Calu3 (cell line): ENCODE results near the gene LMF2. TPM values are rescaled to one million over a fixed set of nuclear protein-coding genes. Genes with fewer than 3 reads are reported as not detected.
A peak's percentile ranks its signal among the peaks of the same experiment; 100 is the strongest.
"Not testable (repeated sequence)": the region's sequence is repeated elsewhere in the genome, so short reads cannot be mapped to it uniquely, and the experiment has no call there.

Experiments used
- BruUV-seq: library from RNA; stranded (reverse); fragments of 400-500 nt; replicated peaks from 2 replicates; lab custom pipeline; 2021; lab: Mats Ljungman, UMichigan
- CTCF ChIA-PET: fragments of 300-600 bp; sonication (Branson Sonifier 250); formaldehyde crosslinking; loops from one replicate; lab custom pipeline; 2022; ENCODE audit warnings: antibody characterized with exemption; lab: Charles Lee
- DNase-seq: peaks from one replicate; pipeline ENCODE4 v3.0.0; 2022
- H3K27ac Mint-ChIP-seq: one replicate; pipeline ENCODE4 v1.8.0; 2022; ENCODE audit warnings: mixed read lengths; ENCODE audit not compliant: unreplicated experiment
- H3K27me3 Mint-ChIP-seq: one replicate; pipeline ENCODE4 v1.8.0; 2022; ENCODE audit warnings: mixed read lengths; ENCODE audit not compliant: unreplicated experiment
- H3K36me3 Mint-ChIP-seq: one replicate; pipeline ENCODE4 v1.8.0; 2022; ENCODE audit warnings: mild to moderate bottlenecking, moderate library complexity, mixed read lengths; ENCODE audit not compliant: insufficient read depth, unreplicated experiment
- H3K4me1 Mint-ChIP-seq: one replicate; pipeline ENCODE4 v1.8.0; 2022; ENCODE audit warnings: mild to moderate bottlenecking, low read depth, mixed read lengths; ENCODE audit not compliant: unreplicated experiment
- H3K4me3 Mint-ChIP-seq: one replicate; pipeline ENCODE4 v1.8.0; 2022; ENCODE audit warnings: mild to moderate bottlenecking, low read depth, moderate library complexity, mixed read lengths; ENCODE audit not compliant: unreplicated experiment
- H3K9me3 Mint-ChIP-seq: one replicate; pipeline ENCODE4 v1.8.0; 2022; ENCODE audit warnings: low read depth, mixed read lengths; ENCODE audit not compliant: unreplicated experiment
- CTCF ChIP-seq: fragments of 200-600 bp; IDR thresholded peaks from one replicate; pipeline ENCODE4 v1.8.0; 2022; ENCODE audit warnings: antibody characterized with exemption; ENCODE audit not compliant: unreplicated experiment
- intact Hi-C: fragments of 100-400 bp; cut with micrococcal nuclease; formaldehyde crosslinking; loops from one replicate; pipeline ENCODE4 v1.10.0; 2022; ENCODE audit not compliant: unreplicated experiment
- total RNA-seq: library from RNA; stranded (reverse); gene quantifications from 2 replicates; pipeline ENCODE4 v1.2.3, GENCODE V29; 2022

The LMF2 gene
- total RNA-seq, 1 experiment from 2014 or later, result 85.2 TPM

- Mint-ChIP-seq H3K4me3 (no peak overlapping the region), H3K27ac (no peak overlapping the region), H3K27me3 (no peaks in the 10 kb centered on the region), H3K9me3 (no peaks in the 10 kb centered on the region), H3K4me1 (peaks cover 20% of the 10 kb centered on the region), H3K36me3 (peaks cover 68% of the 10 kb centered on the region)
- intact Hi-C loops, result no loop called here
- TF ChIP-seq CTCF, result no peak
- DNase-seq, result no peak
- CTCF ChIA-PET, result no interaction called here
- BruUV-seq, result TSS peak; percentile 9
Measured at GRCh38 chr22:50522806-50523438, 15.4 kb upstream of the LMF2 start.

- intact Hi-C loops, result no loop called here
- H3K9me3 Mint-ChIP-seq, result no peaks in the 10 kb centered on the region
- no peak for DNase-seq
- TF ChIP-seq CTCF, result no peak
- BruUV-seq, result no TSS peak
- H3K27me3 Mint-ChIP-seq, result no peaks in the 10 kb centered on the region
- H3K4me3 Mint-ChIP-seq, result no peak overlapping the region
- CTCF ChIA-PET, result no interaction called here
- H3K27ac Mint-ChIP-seq, result peak overlapping the region; percentile 66
- H3K4me1 Mint-ChIP-seq, result peaks cover 17% of the 10 kb centered on the region
- H3K36me3 Mint-ChIP-seq, result peaks cover 62% of the 10 kb centered on the region
Measured at GRCh38 chr22:50522208-50522805, 14.8 kb upstream of the LMF2 start.

GRCh38 chr22:50521710-50522109 is 14.2 kb upstream of the LMF2 start:
- Mint-ChIP-seq H3K36me3 (peaks cover 62% of the 10 kb centered on the region), H3K4me1 (peaks cover 11% of the 10 kb centered on the region), H3K9me3 (no peaks in the 10 kb centered on the region), H3K27ac (no peak overlapping the region), H3K4me3 (no peak overlapping the region), H3K27me3 (no peaks in the 10 kb centered on the region)
- CTCF ChIA-PET, result no interaction called here
- intact Hi-C loops, result no loop called here
- BruUV-seq, result no TSS peak
- no peak for DNase-seq
- no peak for TF ChIP-seq CTCF

DNA sequence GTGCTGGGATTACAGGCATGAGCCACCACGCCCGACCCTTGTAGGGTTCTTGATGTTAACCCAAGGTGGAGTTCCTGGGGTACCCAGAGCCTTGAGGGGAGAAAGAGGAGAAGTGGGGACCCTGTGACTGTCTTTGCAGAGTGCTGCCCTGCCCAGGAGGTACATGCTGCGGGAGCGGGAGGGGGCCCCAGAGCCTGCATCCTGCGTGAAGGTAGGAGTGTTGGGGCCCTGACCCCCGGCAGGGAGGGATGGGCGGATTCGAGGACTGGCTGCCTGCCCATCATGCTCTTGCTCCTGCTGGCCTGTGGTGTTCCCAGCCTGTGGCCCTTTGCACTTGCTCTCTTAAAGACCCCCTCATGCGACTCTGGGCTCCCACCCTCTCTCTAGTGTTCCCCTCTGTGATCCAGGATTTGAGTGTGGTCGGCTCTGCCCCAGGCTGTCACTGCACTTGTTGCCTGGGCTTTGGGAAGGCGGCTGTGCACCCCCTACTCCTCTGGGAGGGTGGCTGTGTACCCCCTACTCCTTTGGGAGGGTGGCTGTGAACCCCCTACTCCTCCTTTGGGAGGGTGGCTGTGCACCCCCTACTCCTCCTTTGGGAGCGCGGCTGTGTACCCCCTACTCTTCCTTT is 13.4 kb upstream of the LMF2 start:
- H3K27ac Mint-ChIP-seq, result no peak overlapping the region
- no peak overlapping the region for H3K4me3 Mint-ChIP-seq
- DNase-seq, result no peak
- intact Hi-C loops, result no loop called here
- BruUV-seq, result no TSS peak
- peaks cover 57% of the 10 kb centered on the region for H3K36me3 Mint-ChIP-seq
- no peak for TF ChIP-seq CTCF
- H3K27me3 Mint-ChIP-seq, result no peaks in the 10 kb centered on the region
- CTCF ChIA-PET, result no interaction called here
- H3K4me1 Mint-ChIP-seq, result peaks cover 10% of the 10 kb centered on the region
- H3K9me3 Mint-ChIP-seq, result no peaks in the 10 kb centered on the region

DNA sequence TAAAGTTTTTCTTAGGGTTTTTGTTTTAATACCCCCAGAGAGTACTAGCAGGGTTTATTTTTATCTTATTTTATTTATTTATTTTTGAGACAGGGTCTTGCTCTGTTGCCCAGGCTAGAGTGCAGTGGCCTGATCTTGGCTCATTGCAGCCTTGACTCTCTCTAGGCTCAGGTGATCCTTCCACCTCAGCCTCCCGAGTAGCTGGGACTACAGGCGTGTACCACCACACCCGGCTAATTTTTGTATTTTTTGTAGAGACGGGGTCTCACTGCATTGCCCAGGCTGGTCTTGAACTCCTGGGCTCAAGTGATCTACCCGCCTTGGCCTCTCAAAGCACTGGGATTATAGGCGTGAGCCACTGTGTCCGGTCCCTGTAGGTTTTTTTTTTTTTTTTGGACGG is 12.7 kb upstream of the LMF2 start:
- H3K9me3 Mint-ChIP-seq, intact Hi-C loops, H3K4me3 Mint-ChIP-seq, DNase-seq, H3K27ac Mint-ChIP-seq, BruUV-seq, H3K27me3 Mint-ChIP-seq, CTCF ChIA-PET: not testable (repeated sequence)
- Mint-ChIP-seq H3K4me1 (peaks cover 10% of the 10 kb centered on the region), H3K36me3 (peaks cover 49% of the 10 kb centered on the region)
